CD14-positive monocyte (primary cell): ENCODE results near the gene CNTN6. TPM values are rescaled to one million over a fixed set of nuclear protein-coding genes. Genes with fewer than 3 reads are reported as not detected.
A peak's percentile ranks its signal among the peaks of the same experiment; 100 is the strongest.
"Not testable (repeated sequence)": the region's sequence is repeated elsewhere in the genome, so short reads cannot be mapped to it uniquely, and the experiment has no call there.

ENCODE experiments used
- DNase-seq, 3 donors: peaks; one replicate each; pipeline ENCODE4 v3.0.0-alpha.2; 2011 to 2022
- H2AFZ ChIP-seq: 2 replicates; pipeline ENCODE4 v1.6.0; 2012; ENCODE audit warnings: mild to moderate bottlenecking, low read depth, low read length, inconsistent platforms; ENCODE audit not compliant: insufficient read depth, poor library complexity, severe bottlenecking
- H3K27ac ChIP-seq, 2 donors: 1 replicate in 1 of 2; 2 replicates in 1 of 2; pipeline ENCODE4 v1.5.1; 2012 to 2013; ENCODE audit warnings: low read length in 2 of 2, control low read depth in 1 of 2, inconsistent platforms in 1 of 2, low read depth in 1 of 2, mild to moderate bottlenecking in 1 of 2
- H3K27me3 ChIP-seq, 2 donors: one replicate each; pipeline versions ENCODE4 v1.6.0 to v1.6.1; 2011 to 2013; ENCODE audit warnings: low read length in 2 of 2; ENCODE audit not compliant: control insufficient read depth in 2 of 2, insufficient read depth in 2 of 2
- H3K36me3 ChIP-seq, 2 donors: replicated peaks in 1 of 2; 1 replicate in 1 of 2; 2 replicates in 1 of 2; pipeline versions ENCODE4 v1.5.1 to v1.6.1; 2012 to 2013; ENCODE audit warnings: low read length in 2 of 2, control low read depth in 1 of 2, inconsistent platforms in 1 of 2, mild to moderate bottlenecking in 1 of 2; ENCODE audit not compliant: insufficient read depth in 2 of 2, control insufficient read depth in 1 of 2
- H3K4me1 ChIP-seq, 2 donors: 1 replicate in 1 of 2; 2 replicates in 1 of 2; pipeline versions ENCODE4 v1.5.1 to v1.6.1; 2012 to 2013; ENCODE audit warnings: low read length in 2 of 2, control low read depth in 1 of 2, inconsistent platforms in 1 of 2, mild to moderate bottlenecking in 1 of 2, moderate library complexity in 1 of 2; ENCODE audit not compliant: insufficient read depth in 2 of 2, control insufficient read depth in 1 of 2
- H3K4me2 ChIP-seq: replicated peaks from 2 replicates; pipeline ENCODE3; 2012; ENCODE audit warnings: low read length, moderate library complexity, mild to moderate bottlenecking; ENCODE audit not compliant: poor library complexity, severe bottlenecking; ENCODE audit errors: extremely low read depth
- H3K4me3 ChIP-seq, 3 experiments: fragments of 200-600 bp in 1 of 3; sonication (generic) in 1 of 3; replicated peaks in 1 of 3; 1 replicate in 2 of 3; 2 replicates in 1 of 3; pipeline ENCODE4 v1.5.1; 2011 to 2013; ENCODE audit warnings: low read length in 3 of 3, mild to moderate bottlenecking in 3 of 3, control low read depth in 2 of 3, low read depth in 2 of 3, inconsistent platforms in 1 of 3, moderate library complexity in 1 of 3
- H3K79me2 ChIP-seq: 2 replicates; pipeline ENCODE4 v1.6.0; 2012; ENCODE audit warnings: mild to moderate bottlenecking, control low read depth, inconsistent platforms, low read length, moderate library complexity; ENCODE audit not compliant: insufficient read depth
- H3K9ac ChIP-seq: 2 replicates; pipeline ENCODE4 v1.6.0; 2017; ENCODE audit warnings: low read length, mild to moderate bottlenecking; ENCODE audit not compliant: insufficient read depth, poor library complexity, severe bottlenecking
- H3K9me3 ChIP-seq, 2 donors: replicated peaks in 1 of 2; 1 replicate in 1 of 2; 2 replicates in 1 of 2; pipeline versions ENCODE4 v1.5.1 to v1.6.1; 2012 to 2013; ENCODE audit warnings: low read length in 2 of 2, control low read depth in 1 of 2; ENCODE audit not compliant: control insufficient read depth in 1 of 2, insufficient read depth in 1 of 2
- H4K20me1 ChIP-seq: 2 replicates; pipeline ENCODE4 v1.6.0; 2012; ENCODE audit warnings: mild to moderate bottlenecking, low read length, control low read depth, moderate library complexity; ENCODE audit not compliant: insufficient read depth
- H3K27ac Mint-ChIP-seq, 7 donors: one replicate each; pipeline ENCODE4 v1.8.0; 2020; ENCODE audit warnings: mild to moderate bottlenecking in 7 of 7, mixed read lengths in 7 of 7, moderate library complexity in 6 of 7, inconsistent platforms in 2 of 7
- H3K27me3 Mint-ChIP-seq, 3 donors: one replicate each; pipeline ENCODE4 v1.8.0; 2021 to 2022; ENCODE audit warnings: low read depth in 3 of 3, mild to moderate bottlenecking in 3 of 3, mixed read lengths in 3 of 3, moderate library complexity in 3 of 3, inconsistent platforms in 1 of 3
- H3K36me3 Mint-ChIP-seq, 2 donors: one replicate each; pipeline ENCODE4 v1.8.0; 2020; ENCODE audit warnings: mixed read lengths in 2 of 2, inconsistent platforms in 1 of 2, mild to moderate bottlenecking in 1 of 2
- H3K4me1 Mint-ChIP-seq: one replicate; pipeline ENCODE4 v1.8.0; 2020; ENCODE audit warnings: mild to moderate bottlenecking, mixed read lengths
- H3K4me3 Mint-ChIP-seq, 2 donors: one replicate each; pipeline ENCODE4 v1.8.0; 2020; ENCODE audit warnings: mild to moderate bottlenecking in 2 of 2, mixed read lengths in 2 of 2, moderate library complexity in 1 of 2
- H3K9me3 Mint-ChIP-seq, 7 donors: one replicate each; pipeline ENCODE4 v1.8.0; 2020 to 2022; ENCODE audit warnings: mixed read lengths in 7 of 7, mild to moderate bottlenecking in 6 of 7, moderate library complexity in 6 of 7, inconsistent platforms in 2 of 7
- WGBS: methylation state at CpG from one replicate; pipeline ENCODE4 v1.1.5; 2013; ENCODE audit warnings: missing lambda C conversion rate; ENCODE audit not compliant: insufficient coverage; 5-methylcytosine and 5-hydroxymethylcytosine counted together
- intact Hi-C, 2 donors: fragments of 100-400 bp; cut with micrococcal nuclease; formaldehyde crosslinking; loops; one replicate each; pipeline versions ENCODE4 v1.15.0 to v1.15.1; 2023
- polyA plus RNA-seq, 3 donors: library from polyadenylated mRNA; depleted of rRNA in 1 of 3; unstranded in 2 of 3; stranded (reverse) in 1 of 3; fragments of 300-500 nt in 2 of 3; fragments of >200 nt in 1 of 3; fragmentation: Illumina TruSeq in 2 of 3; gene quantifications; 1 replicate in 2 of 3; 2 replicates in 1 of 3; pipeline ENCODE4 v1.2.3, GENCODE V29; 2012 to 2021
- TF ChIP-seq, protein P1 (sequence below): fragments of 200-600 bp; IDR thresholded peaks from one replicate; pipeline ENCODE4 v1.8.0; 2022; ENCODE audit warnings: antibody characterized with exemption, mild to moderate bottlenecking

CNTN6 gene
- polyA plus RNA-seq, 3 donors: not detected

DNA sequence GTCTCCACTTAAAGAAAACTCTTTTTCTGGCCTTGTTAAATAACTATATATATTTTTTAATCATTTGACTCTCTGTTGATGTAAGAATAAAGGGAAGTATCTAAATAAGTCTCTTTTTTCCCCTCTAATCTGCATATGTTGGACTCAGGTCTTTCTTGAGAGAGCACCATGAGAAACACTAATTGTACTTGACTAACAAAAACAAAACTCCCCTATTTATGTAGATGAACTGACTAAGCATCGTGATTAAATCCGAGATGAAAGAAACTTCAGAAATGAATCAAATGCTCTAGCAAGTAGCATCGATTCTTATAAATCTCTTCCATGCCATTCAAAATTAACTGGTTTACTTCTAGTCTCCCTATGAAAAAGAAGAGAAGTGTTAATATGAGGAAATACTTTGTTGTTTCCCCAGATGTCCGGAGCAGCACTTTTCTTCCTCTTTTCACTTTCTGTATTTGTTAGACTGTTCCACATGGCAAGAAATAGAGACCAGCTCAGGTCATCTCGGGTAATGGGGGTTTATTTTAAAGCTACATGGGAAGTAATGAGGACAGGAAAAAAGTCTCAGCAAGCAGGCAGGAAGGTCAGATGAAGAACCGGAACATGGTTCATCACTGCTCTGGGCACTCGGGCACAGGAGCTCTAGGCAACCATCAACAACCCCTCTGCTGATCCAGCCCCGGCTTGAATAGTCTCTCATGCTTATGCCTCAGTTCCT is 288.3 kb downstream of the CNTN6 start:
- H3K79me2 ChIP-seq: no peaks in the 10 kb centered on the region
- Mint-ChIP-seq H3K4me1 (peaks cover 5% of the 10 kb centered on the region), H3K27me3 (peaks cover 0 to 2% (median 0%) of the 10 kb centered on the region in 3 donors), H3K27ac (no peak overlapping the region), H3K4me3 (peak overlapping the region in 1 of 2 donors; percentile 28), H3K36me3 (no peaks in the 10 kb centered on the region), H3K9me3 (peaks cover 0 to 14% (median 2%) of the 10 kb centered on the region in 7 donors)
- H3K4me3 ChIP-seq: no peak overlapping the region
- intact Hi-C loops: no loop called here
- TF ChIP-seq, protein P1, sequence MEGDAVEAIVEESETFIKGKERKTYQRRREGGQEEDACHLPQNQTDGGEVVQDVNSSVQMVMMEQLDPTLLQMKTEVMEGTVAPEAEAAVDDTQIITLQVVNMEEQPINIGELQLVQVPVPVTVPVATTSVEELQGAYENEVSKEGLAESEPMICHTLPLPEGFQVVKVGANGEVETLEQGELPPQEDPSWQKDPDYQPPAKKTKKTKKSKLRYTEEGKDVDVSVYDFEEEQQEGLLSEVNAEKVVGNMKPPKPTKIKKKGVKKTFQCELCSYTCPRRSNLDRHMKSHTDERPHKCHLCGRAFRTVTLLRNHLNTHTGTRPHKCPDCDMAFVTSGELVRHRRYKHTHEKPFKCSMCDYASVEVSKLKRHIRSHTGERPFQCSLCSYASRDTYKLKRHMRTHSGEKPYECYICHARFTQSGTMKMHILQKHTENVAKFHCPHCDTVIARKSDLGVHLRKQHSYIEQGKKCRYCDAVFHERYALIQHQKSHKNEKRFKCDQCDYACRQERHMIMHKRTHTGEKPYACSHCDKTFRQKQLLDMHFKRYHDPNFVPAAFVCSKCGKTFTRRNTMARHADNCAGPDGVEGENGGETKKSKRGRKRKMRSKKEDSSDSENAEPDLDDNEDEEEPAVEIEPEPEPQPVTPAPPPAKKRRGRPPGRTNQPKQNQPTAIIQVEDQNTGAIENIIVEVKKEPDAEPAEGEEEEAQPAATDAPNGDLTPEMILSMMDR: no peak
- H3K36me3 ChIP-seq: no peaks in the 10 kb centered on the region
- H2AFZ ChIP-seq: no peak overlapping the region
- H3K9me3 ChIP-seq: no peaks in the 10 kb centered on the region
- H4K20me1 ChIP-seq: no peaks in the 10 kb centered on the region
- no peaks in the 10 kb centered on the region for H3K27me3 ChIP-seq
- WGBS: 30% methylated on average over 4 of the region's 8 CpGs
- no peaks in the 10 kb centered on the region for H3K4me1 ChIP-seq
- DNase-seq: no peak
- no peak overlapping the region for H3K9ac ChIP-seq
- H3K4me2 ChIP-seq: peak overlapping the region; percentile 21
- no peak overlapping the region for H3K27ac ChIP-seq

- no peaks in the 10 kb centered on the region for H3K4me1 ChIP-seq
- DNase-seq: no peak
- no peaks in the 10 kb centered on the region for H3K27me3 ChIP-seq
- no peak overlapping the region for H3K4me3 Mint-ChIP-seq
- H3K9me3 Mint-ChIP-seq: peaks cover 0 to 14% (median 2%) of the 10 kb centered on the region in 7 donors
- no peak overlapping the region for H3K27ac Mint-ChIP-seq
- TF ChIP-seq, protein P1: no peak
- no peaks in the 10 kb centered on the region for H3K9me3 ChIP-seq
- no peaks in the 10 kb centered on the region for H3K36me3 Mint-ChIP-seq
- H3K4me3 ChIP-seq: no peak overlapping the region
- H3K36me3 ChIP-seq: no peaks in the 10 kb centered on the region
- intact Hi-C loops: no loop called here
- H3K4me2 ChIP-seq: peak overlapping the region; percentile 21
- H2AFZ ChIP-seq: no peak overlapping the region
- no peak overlapping the region for H3K9ac ChIP-seq
- 67% methylated on average over 3 of the region's 5 CpGs for WGBS
- no peak overlapping the region for H3K27ac ChIP-seq
- H3K27me3 Mint-ChIP-seq: peaks cover 0 to 2% (median 0%) of the 10 kb centered on the region in 3 donors
- peaks cover 5% of the 10 kb centered on the region for H3K4me1 Mint-ChIP-seq
- H3K79me2 ChIP-seq: no peaks in the 10 kb centered on the region
- no peaks in the 10 kb centered on the region for H4K20me1 ChIP-seq
Observed at GRCh38 chr3:1381647-1382036, 288.8 kb downstream of the CNTN6 start.

DNA sequence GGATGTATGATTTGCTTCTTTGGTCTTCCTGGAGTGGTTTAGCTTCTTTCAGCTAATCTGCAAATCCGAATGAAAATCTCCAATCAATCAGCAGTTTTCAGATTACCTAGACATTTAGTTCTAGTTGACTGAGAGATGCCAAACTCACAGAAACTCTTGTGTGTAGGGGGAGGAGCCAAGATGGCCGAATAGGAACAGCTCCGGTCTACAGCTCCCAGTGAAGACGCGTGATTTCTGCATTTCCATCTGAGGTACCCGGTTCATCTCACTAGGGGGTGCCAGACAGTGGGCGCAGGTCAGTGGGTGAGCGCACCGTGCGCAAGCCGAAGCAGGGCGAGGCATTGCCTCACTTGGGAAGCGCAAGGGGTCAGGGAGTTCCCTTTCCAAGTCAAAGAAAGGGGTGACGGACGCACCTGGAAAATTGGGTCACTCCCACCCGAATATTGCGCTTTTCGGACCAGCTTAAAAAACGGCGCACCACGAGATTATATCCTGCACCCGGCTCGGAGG is 294.6 kb downstream of the CNTN6 start:
- peaks cover 2 to 10% (median 7%) of the 10 kb centered on the region in 7 donors for H3K9me3 Mint-ChIP-seq
- H3K4me1 ChIP-seq, intact Hi-C loops, H3K36me3 Mint-ChIP-seq, H3K27ac ChIP-seq, H3K27ac Mint-ChIP-seq, H3K4me2 ChIP-seq, H3K4me1 Mint-ChIP-seq, H3K36me3 ChIP-seq, H3K9ac ChIP-seq, H3K79me2 ChIP-seq, H3K27me3 ChIP-seq, H2AFZ ChIP-seq, H3K4me3 ChIP-seq, H3K27me3 Mint-ChIP-seq, H3K9me3 ChIP-seq, DNase-seq, H3K4me3 Mint-ChIP-seq, H4K20me1 ChIP-seq: not testable (repeated sequence)
- 100% methylated on average over 1 of the region's 23 CpGs for WGBS
